Activated CD4-positive, alpha-beta T cell treated with anti-CD3 and anti-CD28 coated beads, Interleukin-2, Interleukin-4, amounts not matched to agents 100 ng/mL and 50 ng/mL, durations not matched to agents 16 hours and 8 hours (primary cell): ENCODE data around the gene PSD2.
"Not testable (repeated sequence)": the region's sequence is repeated elsewhere in the genome, so short reads cannot be mapped to it uniquely, and the experiment has no call there.

Source experiments
- DNase-seq: peaks from one replicate; pipeline ENCODE4 v3.0.0-alpha.2; 2020; ENCODE audit warnings: low spot score

The PSD2 gene

DNA sequence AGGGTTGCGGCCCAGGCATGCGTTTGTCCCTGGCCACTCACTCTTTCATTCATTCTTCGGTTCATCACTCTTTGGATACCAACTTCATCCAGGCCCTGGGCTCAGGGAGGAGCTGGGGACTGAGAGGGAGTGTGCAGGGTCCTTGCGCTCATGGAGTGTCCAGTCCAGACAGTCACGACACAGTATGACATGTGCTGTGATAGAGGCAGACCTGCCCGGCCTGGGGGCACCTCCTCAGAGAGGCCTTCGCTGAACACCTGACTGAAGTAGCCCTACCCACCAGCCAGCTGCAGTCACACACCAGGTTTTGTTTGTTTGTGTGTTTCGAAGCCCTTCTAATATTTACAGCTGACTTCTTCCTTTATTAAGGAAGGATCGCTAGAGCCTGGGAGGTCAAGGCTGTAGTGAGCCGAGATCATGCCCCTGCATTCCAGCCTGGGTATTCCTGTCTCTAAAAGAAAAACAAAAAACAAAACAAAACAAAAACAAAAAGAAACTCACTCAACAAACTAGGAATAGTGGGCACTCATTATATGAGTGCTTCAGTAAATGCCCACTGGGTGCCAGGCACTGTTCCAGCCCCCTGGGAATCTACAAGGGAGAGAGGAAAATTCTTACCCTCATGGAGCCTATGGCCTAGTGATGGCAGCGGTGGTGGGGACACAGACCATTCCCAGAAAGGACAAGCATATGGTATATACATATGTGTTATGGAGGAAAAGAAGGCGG is 6.3 kb upstream of the PSD2 start:
- no peak for DNase-seq

DNA sequence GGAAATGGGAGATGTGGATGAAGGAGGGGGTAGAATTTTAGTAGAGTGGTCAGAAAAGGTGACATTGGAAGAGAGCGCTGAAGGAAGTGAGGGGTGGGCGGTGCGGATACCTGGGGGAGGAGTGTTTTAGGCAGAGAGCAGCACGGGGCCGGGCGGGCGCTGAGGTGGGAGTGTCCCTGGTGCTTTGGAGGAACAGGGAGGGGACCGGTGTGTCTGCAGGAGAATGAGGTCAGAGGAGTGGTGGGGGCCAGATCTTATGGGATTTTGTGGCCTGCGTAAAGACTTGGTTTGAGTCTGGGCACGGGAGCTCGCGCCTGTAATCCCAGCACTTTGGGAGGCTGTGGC is 5.8 kb upstream of the PSD2 start:
- no peak for DNase-seq

- no peak for DNase-seq
Measured at GRCh38 chr5:139792218-139792617, 3.4 kb upstream of the PSD2 start.

DNA sequence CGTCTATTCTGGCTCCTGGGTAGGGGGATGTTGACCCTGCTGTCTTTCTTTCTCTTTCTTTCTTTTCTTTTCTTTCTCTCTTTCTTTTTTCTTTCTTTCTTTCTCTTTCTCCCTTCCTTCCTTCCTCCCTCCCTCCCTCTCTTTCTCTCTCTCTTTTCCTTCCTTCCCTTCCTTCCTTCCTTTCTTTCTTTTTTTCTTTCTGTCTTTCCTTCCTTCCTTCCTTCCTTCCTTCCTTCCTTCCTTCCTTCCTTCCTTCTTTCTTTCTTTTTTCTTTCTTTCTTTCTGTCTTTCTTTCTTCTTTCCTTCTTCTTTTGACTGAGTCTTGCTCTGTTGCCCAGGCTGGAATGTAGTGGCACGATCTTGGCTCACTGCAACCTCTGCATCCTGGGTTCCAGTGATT is 3.0 kb upstream of the PSD2 start:
- not testable (repeated sequence) for DNase-seq

- DNase-seq: no peak
Measured at GRCh38 chr5:139794067-139794846, 1.4 kb upstream of the PSD2 start.

GRCh38 chr5:139796061-139796806 is 626 bp downstream of the PSD2 start:
- no peak for DNase-seq

GRCh38 chr5:139797335-139797734 is 1.7 kb downstream of the PSD2 start:
- DNase-seq: no peak

GRCh38 chr5:139797856-139798510 is 2.4 kb downstream of the PSD2 start:
- no peak for DNase-seq

- DNase-seq: no peak
Measured at GRCh38 chr5:139798883-139799282, 3.3 kb downstream of the PSD2 start.

- no peak for DNase-seq
Measured at GRCh38 chr5:139799359-139799758, 3.8 kb downstream of the PSD2 start.

- DNase-seq: no peak
Measured at GRCh38 chr5:139803978-139804377, 8.4 kb downstream of the PSD2 start.

DNA sequence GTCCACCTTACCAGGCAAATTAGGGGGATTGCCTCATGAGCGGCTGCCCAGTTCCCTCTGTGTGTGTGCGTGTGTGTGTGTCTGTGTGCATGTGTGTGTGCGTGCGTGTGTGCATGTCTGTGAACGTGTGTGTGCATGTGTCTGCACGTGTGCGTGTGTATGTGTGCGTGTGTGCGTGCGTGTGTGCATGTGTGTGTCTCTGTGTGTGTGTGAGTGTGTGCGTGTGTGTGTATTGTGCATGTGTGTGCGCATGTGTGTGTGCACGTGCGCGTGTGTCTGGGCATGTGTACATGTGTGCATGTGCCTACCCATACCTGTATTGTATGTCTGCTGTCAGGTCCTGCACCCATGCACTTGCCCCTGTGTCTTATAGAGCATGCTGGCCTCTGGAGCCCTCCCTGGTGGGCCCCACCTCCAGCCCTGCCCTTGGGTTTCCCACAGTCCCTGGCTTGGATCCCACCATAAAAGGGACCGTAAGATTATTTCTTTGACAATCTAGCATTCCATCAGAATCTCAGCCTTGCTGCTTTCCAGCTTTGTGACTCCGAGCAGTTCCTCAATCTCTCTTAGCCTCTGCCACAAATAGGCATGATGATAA is 9.3 kb downstream of the PSD2 start:
- DNase-seq: no peak

- no peak for DNase-seq
Measured at GRCh38 chr5:139805545-139805944, 9.9 kb downstream of the PSD2 start.

GRCh38 chr5:139806111-139806510 is 10.5 kb downstream of the PSD2 start:
- DNase-seq: no peak

- DNase-seq: no peak
Measured at GRCh38 chr5:139806726-139807646, 11.4 kb downstream of the PSD2 start.

DNA sequence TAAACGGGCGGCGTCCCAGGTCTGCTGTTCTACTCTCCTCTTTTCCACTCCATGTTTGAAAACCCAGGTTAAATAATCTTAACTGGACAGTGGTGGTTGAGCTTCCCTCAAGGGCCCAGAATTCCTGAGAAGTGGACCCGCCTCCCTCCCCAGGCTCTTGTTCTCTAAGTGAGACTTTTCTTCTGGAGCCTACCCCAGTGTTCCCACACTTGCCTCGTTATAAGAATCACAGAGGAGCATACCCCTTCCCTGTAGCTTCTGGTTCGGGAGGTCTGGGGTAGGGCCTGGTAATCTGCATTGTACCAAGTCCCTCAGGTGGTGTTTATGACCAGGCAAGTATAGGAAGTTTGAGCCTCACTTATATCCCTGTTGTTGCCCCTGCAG is 12.0 kb downstream of the PSD2 start:
- no peak for DNase-seq

- no peak for DNase-seq
Measured at GRCh38 chr5:139808481-139809330, 13.1 kb downstream of the PSD2 start.

- DNase-seq: no peak
Measured at GRCh38 chr5:139809331-139809810, 13.8 kb downstream of the PSD2 start.

DNA sequence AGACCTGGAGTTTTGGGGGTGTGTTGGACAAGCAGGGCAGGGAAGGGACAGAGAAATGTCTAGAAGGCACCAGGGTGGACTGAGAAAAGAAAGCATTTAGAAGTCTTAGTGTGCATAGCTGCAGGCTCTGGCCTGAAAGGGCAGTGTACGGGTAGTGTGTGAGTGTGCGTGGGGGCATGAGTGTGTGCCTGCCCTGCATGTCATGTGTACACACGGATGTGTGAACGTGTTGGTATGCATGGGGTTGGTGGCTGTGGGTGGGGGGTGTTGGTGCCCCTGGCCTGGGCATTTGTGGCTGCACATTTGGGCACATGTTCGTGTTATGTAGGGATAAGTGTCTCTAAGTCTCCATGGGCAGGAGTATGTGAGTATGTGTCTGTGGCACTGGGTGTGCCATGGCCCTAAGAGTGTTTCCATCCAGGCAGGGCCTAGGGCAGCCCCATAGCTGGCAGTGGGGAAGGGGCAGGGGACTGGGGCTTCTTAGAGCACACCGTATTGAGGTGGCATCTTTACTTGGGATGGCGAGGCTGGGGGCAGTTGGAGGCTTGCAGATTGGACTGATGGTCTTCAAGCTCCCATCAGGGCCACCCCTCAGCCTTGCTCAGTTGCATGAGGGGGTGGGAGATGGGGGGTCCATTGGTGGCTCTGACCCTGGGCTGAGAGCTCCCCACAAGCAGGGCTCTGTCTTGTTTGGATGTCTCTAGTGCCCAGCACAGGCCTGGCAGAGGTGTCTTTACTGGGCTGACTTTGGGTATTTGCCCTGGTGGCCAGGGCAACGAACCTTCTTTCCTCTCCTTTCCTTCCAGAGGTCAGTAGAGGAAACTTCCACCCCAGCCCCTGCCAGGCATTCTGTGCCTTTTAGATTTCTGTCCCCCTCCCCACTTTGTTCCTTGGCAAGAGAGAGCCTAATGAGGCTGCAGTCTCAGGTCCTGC is 15.0 kb downstream of the PSD2 start:
- DNase-seq: no peak
